OCI-LY3 (cell line): ENCODE data around the gene INSYN2A.

ENCODE experiments used
- H2AFZ ChIP-seq: fragments of 200-600, 300-600 bp; shearing (Covaris generic); 2 replicates; pipeline ENCODE4 v1.6.0; 2014; ENCODE audit warnings: antibody characterized with exemption, low read depth, low read length
- H3K27ac ChIP-seq: fragments of 200-600, 300-600 bp; sonication (generic); 2 replicates; pipeline ENCODE4 v1.5.1; 2014; ENCODE audit warnings: mild to moderate bottlenecking, low read length, moderate library complexity, mixed read lengths
- H3K27me3 ChIP-seq: fragments of 200-600, 300-600 bp; sonication (generic); 2 replicates; pipeline ENCODE4 v1.6.1; 2014; ENCODE audit warnings: low read depth, low read length, mixed read lengths
- H3K36me3 ChIP-seq: fragments of 200-600, 300-600 bp; sonication (generic); replicated peaks from 2 replicates; pipeline ENCODE3; 2014; ENCODE audit warnings: low read depth, low read length, mixed read lengths
- H3K4me1 ChIP-seq: fragments of 300-600, 200-600 bp; sonication (generic); 2 replicates; pipeline ENCODE4 v1.6.1; 2014; ENCODE audit warnings: low read length, mixed read lengths
- H3K4me2 ChIP-seq: fragments of 200-600, 300-600 bp; sonication (generic); 2 replicates; pipeline ENCODE4 v1.6.1; 2014; ENCODE audit warnings: low read length, mixed read lengths
- H3K4me3 ChIP-seq: fragments of 300-600, 200-600 bp; sonication (generic); 2 replicates; pipeline ENCODE4 v1.5.1; 2014; ENCODE audit warnings: antibody characterized with exemption, mild to moderate bottlenecking, low read length, moderate library complexity
- H3K79me2 ChIP-seq: fragments of 300-600, 200-600 bp; shearing (Covaris generic); 2 replicates; pipeline ENCODE4 v1.6.1; 2014; ENCODE audit warnings: mild to moderate bottlenecking, low read length, mixed read lengths
- H3K9ac ChIP-seq: fragments of 300-600, 200-600 bp; shearing (Covaris generic); 2 replicates; pipeline ENCODE4 v1.6.0; 2014; ENCODE audit warnings: mild to moderate bottlenecking, low read length, moderate library complexity
- H3K9me3 ChIP-seq: fragments of 200-600, 300-600 bp; shearing (Covaris generic); 2 replicates; pipeline ENCODE4 v1.6.1; 2014; ENCODE audit warnings: low read length, mixed read lengths; ENCODE audit not compliant: insufficient read depth
- H4K20me1 ChIP-seq: fragments of 200-600, 300-600 bp; sonication (generic); 2 replicates; pipeline ENCODE4 v1.6.1; 2016; ENCODE audit warnings: low read length, mixed read lengths; ENCODE audit not compliant: insufficient read depth
- CTCF ChIP-seq: fragments of 200-600, 300-600 bp; sonication (generic); IDR thresholded peaks from 2 replicates; pipeline ENCODE4 v1.5.1; 2014; ENCODE audit warnings: antibody characterized with exemption, low read length, low read depth
- EZH2phosphoT487 ChIP-seq: fragments of 200-600 bp; shearing (Covaris generic); IDR thresholded peaks from 2 replicates; pipeline ENCODE4 v1.6.1; 2018; ENCODE audit warnings: antibody characterized with exemption, mixed run types, low read depth

Gene INSYN2A

DNA sequence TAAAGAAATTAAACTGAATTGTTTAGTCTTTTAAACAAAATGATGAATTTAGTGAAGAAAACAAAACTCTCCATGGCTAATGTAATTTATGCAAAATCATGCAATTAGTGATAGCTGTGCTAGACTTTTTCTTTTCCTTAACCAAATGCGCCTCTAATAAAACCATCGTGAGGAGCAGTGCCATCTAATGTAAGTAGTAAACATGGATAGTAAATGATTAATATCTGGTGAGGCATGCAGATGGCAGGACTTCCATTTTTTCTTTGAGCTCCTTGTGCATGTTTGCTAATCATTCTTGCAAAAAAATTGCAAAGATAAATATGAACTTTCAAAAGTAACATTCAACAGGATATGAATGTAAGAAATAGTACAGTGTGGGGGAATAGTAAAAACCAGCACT is 2.3 kb downstream of the INSYN2A start:
- no peaks in the 10 kb centered on the region for H3K79me2 ChIP-seq
- H3K4me1 ChIP-seq: no peaks in the 10 kb centered on the region
- no peaks in the 10 kb centered on the region for H3K9me3 ChIP-seq
- H3K36me3 ChIP-seq: no peaks in the 10 kb centered on the region
- H3K4me3 ChIP-seq: no peak overlapping the region
- no peaks in the 10 kb centered on the region for H4K20me1 ChIP-seq
- no peak for TF ChIP-seq EZH2phosphoT487
- no peak for TF ChIP-seq CTCF
- H2AFZ ChIP-seq: no peak overlapping the region
- H3K27ac ChIP-seq: no peak overlapping the region
- no peaks in the 10 kb centered on the region for H3K27me3 ChIP-seq
- H3K4me2 ChIP-seq: no peak overlapping the region
- H3K9ac ChIP-seq: no peak overlapping the region

- no peaks in the 10 kb centered on the region for H3K9me3 ChIP-seq
- no peak overlapping the region for H2AFZ ChIP-seq
- no peak overlapping the region for H3K4me3 ChIP-seq
- H3K79me2 ChIP-seq: no peaks in the 10 kb centered on the region
- no peak for TF ChIP-seq CTCF
- no peak for TF ChIP-seq EZH2phosphoT487
- no peak overlapping the region for H3K9ac ChIP-seq
- H3K27me3 ChIP-seq: no peaks in the 10 kb centered on the region
- H3K4me1 ChIP-seq: no peaks in the 10 kb centered on the region
- no peaks in the 10 kb centered on the region for H4K20me1 ChIP-seq
- H3K36me3 ChIP-seq: no peaks in the 10 kb centered on the region
- H3K4me2 ChIP-seq: no peak overlapping the region
- no peak overlapping the region for H3K27ac ChIP-seq
Observed at GRCh38 chr10:127193125-127193524, 3.3 kb downstream of the INSYN2A start.

GRCh38 chr10:127190427-127190826 is 6.0 kb downstream of the INSYN2A start:
- no peak overlapping the region for H2AFZ ChIP-seq
- H3K4me3 ChIP-seq: no peak overlapping the region
- no peaks in the 10 kb centered on the region for H4K20me1 ChIP-seq
- H3K79me2 ChIP-seq: no peaks in the 10 kb centered on the region
- H3K27me3 ChIP-seq: no peaks in the 10 kb centered on the region
- TF ChIP-seq CTCF: no peak
- TF ChIP-seq EZH2phosphoT487: no peak
- no peak overlapping the region for H3K27ac ChIP-seq
- H3K4me1 ChIP-seq: no peaks in the 10 kb centered on the region
- H3K9me3 ChIP-seq: no peaks in the 10 kb centered on the region
- no peak overlapping the region for H3K4me2 ChIP-seq
- H3K9ac ChIP-seq: no peak overlapping the region
- H3K36me3 ChIP-seq: no peaks in the 10 kb centered on the region

GRCh38 chr10:127189226-127189625 is 7.2 kb downstream of the INSYN2A start:
- no peak overlapping the region for H3K4me3 ChIP-seq
- H4K20me1 ChIP-seq: no peaks in the 10 kb centered on the region
- no peak for TF ChIP-seq EZH2phosphoT487
- H3K27me3 ChIP-seq: no peaks in the 10 kb centered on the region
- H3K9ac ChIP-seq: no peak overlapping the region
- no peaks in the 10 kb centered on the region for H3K36me3 ChIP-seq
- H3K4me1 ChIP-seq: no peaks in the 10 kb centered on the region
- no peak overlapping the region for H3K4me2 ChIP-seq
- no peak overlapping the region for H3K27ac ChIP-seq
- no peaks in the 10 kb centered on the region for H3K9me3 ChIP-seq
- H2AFZ ChIP-seq: no peak overlapping the region
- H3K79me2 ChIP-seq: no peaks in the 10 kb centered on the region

DNA sequence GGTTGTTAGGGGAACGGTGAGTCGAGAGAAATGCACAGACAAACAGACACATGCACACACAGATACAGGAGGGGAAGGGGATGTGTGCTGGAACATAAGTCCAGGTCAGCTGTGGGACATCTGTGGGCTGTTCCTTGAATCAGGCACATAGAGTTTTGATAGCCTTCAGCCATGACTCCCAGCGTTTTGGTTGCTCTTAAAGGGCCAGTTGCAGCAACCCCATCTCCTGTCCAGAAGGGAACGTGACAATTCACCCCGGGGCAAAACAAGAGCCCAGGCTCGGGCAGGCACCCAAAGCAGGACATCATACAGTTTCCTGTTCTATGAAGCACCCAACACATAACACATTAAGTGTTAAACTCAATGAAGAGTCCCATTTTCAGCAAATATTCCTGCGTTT is 9.6 kb downstream of the INSYN2A start:
- no peaks in the 10 kb centered on the region for H3K79me2 ChIP-seq
- TF ChIP-seq CTCF: no peak
- no peak for TF ChIP-seq EZH2phosphoT487
- H2AFZ ChIP-seq: no peak overlapping the region
- no peak overlapping the region for H3K27ac ChIP-seq
- H3K4me2 ChIP-seq: no peak overlapping the region
- no peak overlapping the region for H3K4me3 ChIP-seq
- no peaks in the 10 kb centered on the region for H3K4me1 ChIP-seq
- no peaks in the 10 kb centered on the region for H3K36me3 ChIP-seq
- H3K9ac ChIP-seq: no peak overlapping the region
- H3K27me3 ChIP-seq: no peaks in the 10 kb centered on the region
- H3K9me3 ChIP-seq: no peaks in the 10 kb centered on the region
- H4K20me1 ChIP-seq: no peaks in the 10 kb centered on the region
